ENCODE measurements around the gene BTN2A1.

Gene BTN2A1

DNA sequence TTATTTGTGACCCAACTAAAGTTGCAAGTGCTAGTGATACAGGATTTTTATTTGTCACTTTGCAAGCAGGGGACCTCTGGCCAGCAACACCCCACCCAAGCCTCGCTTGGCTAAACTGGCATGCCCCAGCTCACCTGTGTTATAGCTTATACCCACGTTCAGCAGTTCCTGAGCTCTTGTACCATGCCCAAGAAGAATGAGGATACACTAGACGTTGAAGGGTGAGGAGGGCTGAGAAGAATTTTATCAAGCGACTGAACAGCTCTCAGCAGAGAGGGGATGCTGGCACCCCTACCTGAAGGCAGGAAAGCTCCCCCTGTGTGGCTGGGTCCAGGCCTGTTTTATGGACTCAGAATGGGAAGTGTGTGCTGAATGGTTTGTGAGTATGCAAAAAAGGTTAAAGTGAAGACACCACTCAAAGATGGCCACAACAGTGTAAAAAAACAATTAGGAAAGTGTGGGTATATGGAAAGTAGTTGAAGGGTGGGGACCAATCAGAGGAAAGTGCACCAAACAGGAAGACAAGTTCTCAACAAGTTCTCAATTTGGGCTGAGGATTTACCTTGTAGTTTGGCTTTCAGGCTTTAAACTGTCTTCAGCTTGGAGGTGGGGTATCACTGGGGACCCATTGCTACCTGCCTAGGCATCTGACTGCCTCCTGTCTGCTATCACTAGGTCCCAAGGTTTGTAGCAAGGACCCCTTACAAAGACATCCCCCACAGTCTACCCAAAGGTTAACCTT lies 15.0 kb downstream of the BTN2A1 start:
- no peak for DNase-seq

GRCh38 chr6:26473429-26473757 lies 15.6 kb downstream of the BTN2A1 start:
- no peak for DNase-seq

DNA sequence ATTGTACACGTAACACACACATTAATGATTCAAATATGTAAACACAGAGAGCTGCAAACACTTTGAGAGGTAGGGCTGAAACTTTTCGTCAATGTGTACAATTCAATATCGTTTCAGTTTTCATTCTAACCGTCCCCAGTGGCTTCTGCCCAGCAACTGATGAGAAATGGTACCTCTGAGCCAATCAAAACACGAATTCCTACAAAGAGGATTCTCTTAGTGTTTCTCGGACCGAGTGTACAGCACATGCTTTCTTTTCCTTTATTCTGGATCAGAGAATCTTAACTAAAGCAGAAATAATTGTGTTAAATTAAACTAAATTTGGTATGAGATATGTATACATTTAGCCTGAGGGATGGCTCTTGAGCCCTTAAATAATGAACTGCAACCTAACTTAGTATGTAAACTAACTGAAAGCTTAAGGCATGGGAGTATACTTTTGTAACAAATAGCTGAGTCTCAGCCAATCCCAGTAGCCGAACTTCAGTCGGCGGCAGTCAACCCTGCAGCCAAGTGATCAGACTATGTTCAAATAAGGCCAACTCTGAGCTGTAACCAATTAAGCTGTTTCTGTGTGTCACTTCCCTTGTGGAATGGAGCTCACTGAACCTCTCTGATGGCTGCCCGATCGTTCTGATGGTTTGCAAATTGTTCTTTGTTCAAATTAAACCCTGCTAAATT lies 16.1 kb downstream of the BTN2A1 start:
- peak; percentile 81 for DNase-seq

DNA sequence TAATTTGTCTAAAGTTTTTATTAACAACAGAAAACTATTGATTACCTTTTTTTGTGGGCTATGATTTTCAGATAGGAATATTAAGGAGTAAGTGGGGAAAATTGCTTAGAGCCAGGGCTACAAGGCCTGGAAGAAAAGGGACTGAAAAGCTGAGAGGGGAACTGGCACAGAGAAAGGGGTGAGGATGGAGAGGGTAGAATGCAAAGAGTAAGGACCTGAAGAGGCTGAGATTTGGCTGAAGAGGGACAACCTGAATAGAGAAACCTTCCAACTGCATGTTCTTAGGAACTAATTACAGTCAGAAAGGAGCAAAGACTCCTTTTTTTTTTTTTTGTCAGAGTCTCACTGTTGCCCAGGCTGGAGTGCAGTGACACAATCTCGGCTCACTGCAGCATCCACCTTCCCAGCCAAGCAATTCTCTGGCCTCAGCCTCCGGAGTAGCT lies 16.7 kb downstream of the BTN2A1 start:
- no peak for DNase-seq

- DNase-seq, result no peak
Measured at GRCh38 chr6:26475823-26476729, 18.3 kb downstream of the BTN2A1 start.

DNA sequence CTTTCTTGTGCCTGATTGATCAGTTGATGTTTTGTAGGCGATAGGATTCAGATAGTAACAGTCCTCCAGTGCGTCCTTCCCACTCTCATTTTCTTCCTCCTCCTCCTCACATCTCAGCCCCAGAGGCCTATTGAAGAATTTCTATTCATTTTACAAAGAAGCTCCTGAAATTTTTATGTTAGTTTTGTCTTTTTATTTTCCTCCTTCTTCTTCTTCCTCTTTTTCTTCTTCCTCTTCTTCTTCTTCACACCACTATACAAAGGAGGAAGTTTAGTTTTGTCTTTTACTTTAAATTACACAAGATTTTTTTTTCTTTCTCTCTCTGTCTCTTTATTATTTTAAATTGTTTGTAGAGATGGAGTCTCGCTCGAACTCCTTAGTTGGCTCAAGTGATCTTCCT lies 19.1 kb downstream of the BTN2A1 start:
- DNase-seq, result no peak

- no peak for DNase-seq
Measured at GRCh38 chr6:26477426-26477825, 19.7 kb downstream of the BTN2A1 start.

- DNase-seq, result no peak
Measured at GRCh38 chr6:26478100-26478984, 20.6 kb downstream of the BTN2A1 start.

- DNase-seq, result no peak
Measured at GRCh38 chr6:26478985-26479278, 21.2 kb downstream of the BTN2A1 start.

DNA sequence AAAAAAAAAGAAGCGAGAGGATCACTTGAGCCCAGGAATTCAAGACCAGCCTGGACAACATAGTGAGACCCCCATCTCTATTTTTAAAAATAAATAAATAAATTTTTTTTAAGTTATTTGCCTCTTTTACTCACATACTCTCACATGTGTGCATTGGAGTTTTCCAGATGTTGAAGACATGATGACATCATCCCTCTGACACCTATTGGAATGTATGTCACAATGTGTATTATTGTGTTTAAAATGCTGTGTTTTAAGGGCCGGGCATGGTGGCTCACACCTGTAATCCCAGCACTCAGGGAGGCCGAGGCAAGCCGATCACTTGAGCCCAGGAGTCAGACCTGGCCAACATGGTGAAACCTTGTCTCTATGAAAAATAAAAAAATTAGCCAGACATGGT lies 24.6 kb downstream of the BTN2A1 start:
- DNase-seq, result no peak

- no peak for DNase-seq
Measured at GRCh38 chr6:26483727-26484126, 26.0 kb downstream of the BTN2A1 start.

DNA sequence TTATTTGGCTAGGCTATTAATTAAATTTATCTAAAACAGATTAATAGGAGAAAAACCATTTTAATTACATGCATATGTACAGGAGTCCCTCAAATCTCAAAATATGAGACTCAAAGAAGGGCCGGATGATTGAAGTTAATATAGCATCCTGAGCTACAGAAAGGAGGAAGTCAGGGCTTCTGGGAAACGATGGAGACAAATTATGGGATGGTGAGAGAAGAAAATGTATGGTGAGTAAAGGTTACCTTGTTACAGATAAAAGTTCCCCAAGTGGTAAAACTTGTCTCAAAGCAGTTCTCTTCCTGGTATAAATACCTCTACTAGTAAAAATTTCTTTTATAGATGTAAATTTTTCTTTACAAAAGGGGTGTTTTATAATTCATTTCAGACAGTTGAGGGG lies 26.4 kb downstream of the BTN2A1 start:
- no peak for DNase-seq

- no peak for DNase-seq
Measured at GRCh38 chr6:26485112-26485780, 27.5 kb downstream of the BTN2A1 start.

DNA sequence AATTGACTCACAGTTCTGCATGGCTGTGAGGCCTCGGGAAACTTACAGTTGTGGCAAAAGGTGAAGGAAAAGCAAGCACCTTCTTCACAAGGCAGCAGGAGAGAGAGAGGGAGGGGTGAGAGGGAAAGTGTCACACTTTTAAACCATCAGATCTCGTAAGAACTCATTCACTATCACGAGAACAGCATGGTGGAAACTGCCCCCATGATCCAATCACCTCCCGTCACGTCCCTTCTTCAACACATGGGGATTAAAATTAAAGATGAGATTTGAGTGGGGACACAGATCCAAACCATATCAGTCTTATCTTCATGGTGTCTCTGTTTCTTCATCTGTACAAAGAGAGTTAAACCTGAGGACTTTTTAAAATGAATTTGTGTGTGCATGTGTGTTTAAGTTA lies 28.6 kb downstream of the BTN2A1 start:
- DNase-seq, result no peak

GRCh38 chr6:26487466-26487865 lies 29.7 kb downstream of the BTN2A1 start:
- no peak for DNase-seq

GRCh38 chr6:26489996-26490964 lies 32.5 kb downstream of the BTN2A1 start:
- no peak for DNase-seq

DNA sequence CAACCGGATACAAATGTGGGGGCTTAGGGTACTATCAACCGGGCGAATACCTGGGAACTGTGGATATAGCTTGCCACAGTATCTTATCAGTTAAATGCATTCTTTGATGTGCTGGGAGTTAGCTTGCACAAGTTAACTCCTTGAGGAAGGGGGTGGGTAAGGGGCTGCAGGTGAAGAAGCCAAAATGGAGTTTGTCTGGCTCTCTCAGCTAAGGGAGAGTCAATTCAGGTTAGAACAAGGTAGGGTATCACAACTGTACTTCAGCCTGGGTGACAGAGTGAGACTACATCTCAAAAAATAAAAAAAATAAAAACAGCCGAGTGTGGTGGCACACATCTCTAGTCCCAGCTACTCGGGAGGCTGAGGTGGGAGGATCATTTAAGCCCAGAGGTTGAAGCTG lies 33.8 kb downstream of the BTN2A1 start:
- no peak for DNase-seq

DNA sequence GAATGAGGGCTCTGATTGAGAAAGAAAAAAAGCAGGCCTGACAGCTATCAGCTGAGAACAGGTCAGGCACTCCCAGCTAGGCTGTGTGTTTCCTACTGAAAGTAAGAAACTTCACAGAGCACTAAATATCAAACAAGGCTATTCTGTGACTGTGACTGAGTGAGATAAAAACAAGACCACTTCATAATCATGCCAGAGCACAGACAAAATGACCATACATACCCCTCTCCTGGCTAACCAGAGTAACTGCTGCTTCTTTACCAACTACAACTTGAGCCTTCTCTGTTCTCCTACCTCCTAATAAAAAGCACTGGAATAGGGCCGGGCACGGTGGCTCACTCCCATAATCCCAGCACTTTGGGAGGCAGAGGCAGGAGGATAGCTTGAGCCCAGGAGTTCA lies 35.5 kb downstream of the BTN2A1 start:
- DNase-seq, result no peak

GRCh38 chr6:26494117-26494516 lies 36.4 kb downstream of the BTN2A1 start:
- DNase-seq, result no peak

GRCh38 chr6:26495281-26495680 lies 37.5 kb downstream of the BTN2A1 start:
- no peak for DNase-seq

DNA sequence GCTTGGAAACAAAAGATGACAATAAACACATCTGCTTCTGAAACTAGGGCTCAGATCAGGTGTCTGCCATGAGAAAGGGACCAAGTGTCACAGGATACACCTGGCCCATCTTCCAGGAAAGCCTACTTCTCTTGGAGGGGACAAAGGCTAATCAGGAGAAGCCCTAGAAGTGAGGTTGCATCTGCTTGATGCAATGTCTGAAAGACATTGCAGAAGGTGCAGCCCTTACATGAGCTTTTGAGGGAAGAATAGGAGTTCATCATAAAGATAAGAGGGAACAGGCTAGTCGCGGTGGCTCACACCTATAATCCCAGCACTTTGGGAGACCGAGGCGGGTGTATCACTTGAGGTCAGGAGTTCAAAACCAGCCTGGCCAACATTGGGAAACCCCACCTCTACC lies 39.9 kb downstream of the BTN2A1 start:
- no peak for DNase-seq
